H9 (cell line): ENCODE data around the gene SEC22A. TPM values are rescaled to one million over a fixed set of nuclear protein-coding genes. Genes with fewer than 3 reads are reported as not detected.

Experiments
- DNase-seq: peaks from one replicate; pipeline ENCODE4 v3.0.0-alpha.2; 2017
- H2AFZ ChIP-seq: one replicate; pipeline ENCODE4 v1.6.1; 2013; ENCODE audit warnings: mild to moderate bottlenecking, low read length, control low read depth, moderate library complexity
- H2AK5ac ChIP-seq: 2 replicates; pipeline ENCODE4 v1.6.1; 2013; ENCODE audit warnings: low read length, control low read depth, mixed read lengths; ENCODE audit not compliant: insufficient read length
- H2BK120ac ChIP-seq: one replicate; pipeline ENCODE4 v1.6.1; 2013; ENCODE audit warnings: low read depth, mild to moderate bottlenecking, low read length, control low read depth, inconsistent platforms; ENCODE audit not compliant: poor library complexity, severe bottlenecking
- H2BK12ac ChIP-seq: 2 replicates; pipeline ENCODE4 v1.6.1; 2013; ENCODE audit warnings: low read length, control low read depth, mixed read lengths, low read depth; ENCODE audit not compliant: insufficient read length
- H2BK15ac ChIP-seq: 2 replicates; pipeline ENCODE4 v1.6.1; 2013; ENCODE audit warnings: low read depth, low read length, control low read depth
- H2BK20ac ChIP-seq: one replicate; pipeline ENCODE4 v1.6.1; 2013; ENCODE audit warnings: low read depth, mild to moderate bottlenecking, low read length, control low read depth, inconsistent platforms; ENCODE audit not compliant: poor library complexity, severe bottlenecking
- H2BK5ac ChIP-seq: 2 replicates; pipeline ENCODE4 v1.6.1; 2013; ENCODE audit warnings: low read length, control low read depth, mixed read lengths; ENCODE audit not compliant: insufficient read length
- H3K14ac ChIP-seq: 2 replicates; pipeline ENCODE4 v1.6.1; 2013; ENCODE audit warnings: low read length, control low read depth; ENCODE audit not compliant: insufficient read depth
- H3K18ac ChIP-seq: 2 replicates; pipeline ENCODE4 v1.6.1; 2013; ENCODE audit warnings: low read depth, mild to moderate bottlenecking, mixed read lengths, low read length, control low read depth; ENCODE audit not compliant: insufficient read length
- H3K23ac ChIP-seq: 2 replicates; pipeline ENCODE4 v1.6.1; 2013; ENCODE audit warnings: low read length, control low read depth, mixed read lengths, low read depth; ENCODE audit not compliant: insufficient read length
- H3K23me2 ChIP-seq: 2 replicates; pipeline ENCODE4 v1.6.1; 2013; ENCODE audit warnings: low read depth, mild to moderate bottlenecking, mixed read lengths, low read length, control low read depth; ENCODE audit not compliant: insufficient read length, poor library complexity, severe bottlenecking
- H3K27ac ChIP-seq: 2 replicates; pipeline ENCODE4 v1.5.1; 2013; ENCODE audit warnings: low read length, control low read depth, mixed read lengths, low read depth; ENCODE audit not compliant: insufficient read length
- H3K27me3 ChIP-seq: 2 replicates; pipeline ENCODE4 v1.6.1; 2013; ENCODE audit warnings: low read length, control low read depth, inconsistent platforms; ENCODE audit not compliant: insufficient read depth
- H3K4ac ChIP-seq: 2 replicates; pipeline ENCODE4 v1.6.1; 2013; ENCODE audit warnings: low read depth, mild to moderate bottlenecking, control low read depth, inconsistent platforms, low read length, moderate library complexity
- H3K4me1 ChIP-seq: 2 replicates; pipeline ENCODE4 v1.6.1; 2013; ENCODE audit warnings: low read length, control low read depth, inconsistent platforms; ENCODE audit not compliant: insufficient read depth
- H3K4me2 ChIP-seq: 2 replicates; pipeline ENCODE4 v1.6.1; 2013; ENCODE audit warnings: low read length, control low read depth, mixed read lengths; ENCODE audit not compliant: insufficient read length, insufficient read depth
- H3K56ac ChIP-seq: 2 replicates; pipeline ENCODE4 v1.6.1; 2013; ENCODE audit warnings: low read depth, mild to moderate bottlenecking, mixed read lengths, low read length, control low read depth; ENCODE audit not compliant: insufficient read length
- H3K79me1 ChIP-seq: 2 replicates; pipeline ENCODE4 v1.6.1; 2013; ENCODE audit warnings: low read depth, mild to moderate bottlenecking, moderate library complexity, low read length, control low read depth, inconsistent platforms; ENCODE audit not compliant: insufficient read depth, poor library complexity, severe bottlenecking
- H3K79me2 ChIP-seq: 2 replicates; pipeline ENCODE4 v1.6.1; 2013; ENCODE audit warnings: low read length, control low read depth, inconsistent platforms; ENCODE audit not compliant: insufficient read depth
- H3K9ac ChIP-seq: 2 replicates; pipeline ENCODE4 v1.6.1; 2013; ENCODE audit warnings: low read length, control low read depth, mixed read lengths; ENCODE audit not compliant: insufficient read length; ENCODE audit errors: extremely low read depth
- H3K9me3 ChIP-seq: one replicate; pipeline ENCODE4 v1.6.1; 2013; ENCODE audit warnings: low read depth, low read length, inconsistent platforms; ENCODE audit not compliant: control insufficient read depth
- H3T11ph ChIP-seq: one replicate; pipeline ENCODE4 v1.6.1; 2013; ENCODE audit warnings: mild to moderate bottlenecking, low read length, control low read depth, inconsistent platforms
- H4K20me1 ChIP-seq: one replicate; pipeline ENCODE4 v1.6.1; 2013; ENCODE audit not compliant: control insufficient read depth, insufficient read length, insufficient read depth
- H4K5ac ChIP-seq: 2 replicates; pipeline ENCODE4 v1.6.1; 2013; ENCODE audit warnings: low read depth, mild to moderate bottlenecking, mixed read lengths, low read length, control low read depth; ENCODE audit not compliant: insufficient read length
- H4K8ac ChIP-seq: replicated peaks from 2 replicates; pipeline ENCODE4 v1.6.1; 2013; ENCODE audit warnings: low read length, control low read depth, mixed read lengths, low read depth; ENCODE audit not compliant: insufficient read length
- H4K91ac ChIP-seq: 2 replicates; pipeline ENCODE4 v1.6.1; 2013; ENCODE audit warnings: low read depth, mild to moderate bottlenecking, moderate library complexity, mixed read lengths, low read length, control low read depth; ENCODE audit not compliant: insufficient read length
- H3K27ac Mint-ChIP-seq, 3 experiments: 2 replicates in 2 of 3; 3 replicates in 1 of 3; pipeline ENCODE4 v1.8.0; 2020 to 2021; ENCODE audit warnings: mixed read lengths in 3 of 3, mild to moderate bottlenecking in 1 of 3, moderate library complexity in 1 of 3
- H3K27me3 Mint-ChIP-seq: 2 replicates; pipeline ENCODE4 v1.8.0; 2021; ENCODE audit warnings: low read depth, mild to moderate bottlenecking, moderate library complexity, mixed read lengths
- H3K36me3 Mint-ChIP-seq, 3 experiments: 2 replicates in 2 of 3; 3 replicates in 1 of 3; pipeline ENCODE4 v1.8.0; 2020 to 2021; ENCODE audit warnings: low read depth in 3 of 3, mixed read lengths in 3 of 3; ENCODE audit not compliant: insufficient read depth in 1 of 3
- H3K4me1 Mint-ChIP-seq, 2 experiments: 2 replicates each; pipeline ENCODE4 v1.8.0; 2020; ENCODE audit warnings: mixed read lengths in 2 of 2
- H3K4me3 Mint-ChIP-seq, 2 experiments: 2 replicates in 1 of 2; 3 replicates in 1 of 2; pipeline ENCODE4 v1.8.0; 2020 to 2021; ENCODE audit warnings: mild to moderate bottlenecking in 2 of 2, mixed read lengths in 2 of 2, moderate library complexity in 1 of 2
- H3K9me3 Mint-ChIP-seq, 2 experiments: 2 replicates in 1 of 2; 3 replicates in 1 of 2; pipeline ENCODE4 v1.8.0; 2020; ENCODE audit warnings: mild to moderate bottlenecking in 2 of 2, mixed read lengths in 2 of 2, moderate library complexity in 1 of 2
- WGBS: extraction: QIAGEN DNeasy Blood & Tissue Kit; methylation state at CpG from one replicate; pipeline ENCODE4 v1.1.7; 2013; ENCODE audit warnings: missing lambda C conversion rate, low lambda C conversion rate, mixed read lengths; ENCODE audit not compliant: insufficient read length; ENCODE audit errors: extremely low coverage; 5-methylcytosine and 5-hydroxymethylcytosine counted together
- total RNA-seq: library from RNA; stranded (reverse); gene quantifications from 2 replicates; pipeline ENCODE4 v1.2.1, GENCODE V29; 2021
- TF ChIP-seq, protein P1 (sequence below): fragments of 200-600 bp; sonication (generic); conservative IDR thresholded peaks from 3 replicates; pipeline ENCODE4 v1.8.0; 2021; ENCODE audit warnings: antibody characterized with exemption, mild to moderate bottlenecking

SEC22A gene
- total RNA-seq, 1 experiment from 2014 or later = 9.9 TPM

DNA sequence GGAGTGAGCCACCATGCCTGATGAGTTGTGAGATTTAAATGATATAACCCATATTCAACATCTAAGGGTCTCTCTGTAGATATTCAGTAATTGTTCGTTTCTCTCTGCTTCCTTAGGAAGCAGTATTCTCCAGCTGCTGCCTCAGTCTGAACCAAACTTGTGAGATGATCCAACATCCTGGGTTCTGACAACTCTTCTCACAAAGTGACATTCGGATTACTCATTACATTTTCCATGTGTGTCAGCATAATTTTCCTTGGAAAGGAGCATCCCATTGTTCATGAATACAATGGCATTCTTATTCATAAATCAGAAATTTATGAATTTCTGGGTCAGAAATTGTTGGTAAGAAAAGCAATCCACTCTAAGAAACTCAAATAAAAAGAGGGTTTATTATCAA, 15.0 kb upstream of the SEC22A start:
- no peaks in the 10 kb centered on the region for H4K20me1 ChIP-seq
- H3K4me1 ChIP-seq = no peaks in the 10 kb centered on the region
- H3K9ac ChIP-seq = no peak overlapping the region
- H3K4ac ChIP-seq = no peak overlapping the region
- H3K27ac ChIP-seq = no peak overlapping the region
- Mint-ChIP-seq H3K9me3 (no peaks in the 10 kb centered on the region), H3K27me3 (no peaks in the 10 kb centered on the region), H3K27ac (no peak overlapping the region), H3K4me1 (no peaks in the 10 kb centered on the region), H3K36me3 (no peaks in the 10 kb centered on the region), H3K4me3 (no peak overlapping the region)
- H3K23ac ChIP-seq = no peak overlapping the region
- no peak overlapping the region for H3K14ac ChIP-seq
- H2BK120ac ChIP-seq = no peak overlapping the region
- H2AK5ac ChIP-seq = no peak overlapping the region
- no CpG with 5 or more reads among the region's 2 CpGs for WGBS
- H3K79me2 ChIP-seq = no peaks in the 10 kb centered on the region
- TF ChIP-seq, protein P1, sequence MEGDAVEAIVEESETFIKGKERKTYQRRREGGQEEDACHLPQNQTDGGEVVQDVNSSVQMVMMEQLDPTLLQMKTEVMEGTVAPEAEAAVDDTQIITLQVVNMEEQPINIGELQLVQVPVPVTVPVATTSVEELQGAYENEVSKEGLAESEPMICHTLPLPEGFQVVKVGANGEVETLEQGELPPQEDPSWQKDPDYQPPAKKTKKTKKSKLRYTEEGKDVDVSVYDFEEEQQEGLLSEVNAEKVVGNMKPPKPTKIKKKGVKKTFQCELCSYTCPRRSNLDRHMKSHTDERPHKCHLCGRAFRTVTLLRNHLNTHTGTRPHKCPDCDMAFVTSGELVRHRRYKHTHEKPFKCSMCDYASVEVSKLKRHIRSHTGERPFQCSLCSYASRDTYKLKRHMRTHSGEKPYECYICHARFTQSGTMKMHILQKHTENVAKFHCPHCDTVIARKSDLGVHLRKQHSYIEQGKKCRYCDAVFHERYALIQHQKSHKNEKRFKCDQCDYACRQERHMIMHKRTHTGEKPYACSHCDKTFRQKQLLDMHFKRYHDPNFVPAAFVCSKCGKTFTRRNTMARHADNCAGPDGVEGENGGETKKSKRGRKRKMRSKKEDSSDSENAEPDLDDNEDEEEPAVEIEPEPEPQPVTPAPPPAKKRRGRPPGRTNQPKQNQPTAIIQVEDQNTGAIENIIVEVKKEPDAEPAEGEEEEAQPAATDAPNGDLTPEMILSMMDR = no peak
- no peak overlapping the region for H4K91ac ChIP-seq
- no peak overlapping the region for H2AFZ ChIP-seq
- no peak overlapping the region for H2BK20ac ChIP-seq
- H3K56ac ChIP-seq = no peak overlapping the region
- no peak overlapping the region for H4K5ac ChIP-seq
- H3K18ac ChIP-seq = no peak overlapping the region
- H2BK15ac ChIP-seq = no peak overlapping the region
- H3K23me2 ChIP-seq = no peaks in the 10 kb centered on the region
- H3K27me3 ChIP-seq = no peaks in the 10 kb centered on the region
- H3K4me2 ChIP-seq = no peak overlapping the region
- H2BK12ac ChIP-seq = no peak overlapping the region
- no peaks in the 10 kb centered on the region for H3K9me3 ChIP-seq
- H4K8ac ChIP-seq = no peak overlapping the region
- no peak for DNase-seq
- no peak overlapping the region for H3T11ph ChIP-seq
- no peak overlapping the region for H2BK5ac ChIP-seq
- no peaks in the 10 kb centered on the region for H3K79me1 ChIP-seq
